ENCODE data around the gene TNRC18. TPM values are rescaled to one million over a fixed set of nuclear protein-coding genes. Genes with fewer than 3 reads are reported as not detected.
"Not testable (repeated sequence)": the region's sequence is repeated elsewhere in the genome, so short reads cannot be mapped to it uniquely, and the experiment has no call there.

Gene TNRC18
- total RNA-seq, 2 donors from 2014 or later = 46.3 to 49.2 TPM

GRCh38 chr7:5260530-5261068 lies 163.0 kb downstream of the TNRC18 start:
- not testable (repeated sequence) for H3K9me3 Mint-ChIP-seq; H3K36me3 Mint-ChIP-seq (ENCODE audit: low read depth)

More at GRCh38 chr7:5260530-5261068, 163.0 kb downstream of the TNRC18 start:
- not testable (repeated sequence) for H3K4me1 Mint-ChIP-seq; H3K27ac Mint-ChIP-seq; H3K27me3 Mint-ChIP-seq; ATAC-seq (replicated peaks); H3K4me3 Mint-ChIP-seq

Other genes starting within 250 kb of the TNRC18 start
- gene WIPI2, start 233.6 kb downstream of the TNRC18 start, total RNA-seq = 10 to 100 TPM; 37.9 to 49.7 TPM
- 1 to 10 TPM; 1.5 to 3.2 TPM for gene SLC29A4, start 140.9 kb downstream of the TNRC18 start, total RNA-seq
- gene FBXL18, start 90.0 kb upstream of the TNRC18 start, total RNA-seq = 10 to 100 TPM in 1 of 2 donors, 1 to 10 TPM in 1; 6.6 to 13.2 TPM
- over 10,000 TPM in 1 of 2 donors, 1,000 to 10,000 TPM in 1; 7,579 to 12,358 TPM for gene ACTB, start 106.8 kb upstream of the TNRC18 start, total RNA-seq
- 10 to 100 TPM in 1 of 2 donors, 1 to 10 TPM in 1; 9.4 to 30.2 TPM for gene FSCN1, start 169.0 kb upstream of the TNRC18 start, total RNA-seq

Measured in activated T-helper 17 cell treated with anti-CD3 and anti-CD28 coated beads, Interleukin-2, amount 50 U/mL, for 72 hours (primary cell).